ENCODE measurements around the gene NOP10. TPM values are rescaled to one million over a fixed set of nuclear protein-coding genes. Genes with fewer than 3 reads are reported as not detected.

The NOP10 gene
- total and polyA plus RNA-seq, 2 of the 13 experiments (the other 11 are each of a cell fraction or from before 2014, with no cell fraction given) = 239 to 369 TPM

GRCh38 chr15:34366271-34367065 is 23.5 kb upstream of the NOP10 start (continued):
- TF ChIP-seq ZNF770 (CRISPR knock-in tag; IDR thresholded peaks at IDR 0.05) = peak; percentile 45; the same call in 1 of the 2 replicates
- TF ChIP-seq KLF16 (CRISPR knock-in tag; IDR thresholded peaks at IDR 0.05) = peak in 1 of 2 experiments; percentile 52; a peak in 1 of 4 replicates
- no peak for TF ChIP-seq ZNF121 (CRISPR knock-in tag; IDR thresholded peaks at IDR 0.05)
- no peak for TF ChIP-seq ZNF562 (CRISPR knock-in tag; IDR thresholded peaks at IDR 0.05; ENCODE audit: borderline replicate concordance)
- TF ChIP-seq SRF (IDR thresholded peaks at IDR 0.05; ENCODE audit: low read depth, low read length) = no peak
- TF ChIP-seq ZNF780A (CRISPR knock-in tag; IDR thresholded peaks at IDR 0.05) = no peak
- TF ChIP-seq ZNF672 (CRISPR knock-in tag; IDR thresholded peaks at IDR 0.05) = no peak
- TF ChIP-seq MXD1 (CRISPR knock-in tag; IDR thresholded peaks at IDR 0.05) = no peak
- no peak for TF ChIP-seq ZNF142 (CRISPR knock-in tag; IDR thresholded peaks at IDR 0.05)
- TF ChIP-seq TGIF2 (CRISPR knock-in tag; IDR thresholded peaks at IDR 0.05) = no peak
- no peak for TF ChIP-seq TERF1 (CRISPR knock-in tag; IDR thresholded peaks at IDR 0.05)
- peak; percentile 18; the same call in 1 of the 2 replicates for TF ChIP-seq IRF2 (CRISPR knock-in tag; IDR thresholded peaks at IDR 0.05)
- no peak for TF ChIP-seq POGK (CRISPR knock-in tag; conservative IDR thresholded peaks at IDR 0.05)
- no peak for TF ChIP-seq ZBTB2 (CRISPR knock-in tag; IDR thresholded peaks at IDR 0.05; ENCODE audit: low read depth)
- no peak for TF ChIP-seq ZNF317 (CRISPR knock-in tag; IDR thresholded peaks at IDR 0.05)
